GM12878 (cell line): Measurements from ENCODE around the gene PIGB. TPM values are rescaled to one million over a fixed set of nuclear protein-coding genes. Genes with fewer than 3 reads are reported as not detected.
A peak's percentile ranks its signal among the peaks of the same experiment; 100 is the strongest.

Experiments
- CHD1 ChIP-seq: IDR thresholded peaks from 2 replicates; pipeline ENCODE4 v1.6.1; 2012; ENCODE audit warnings: low read depth, low read length, improper control_type of control experiment
- CREB1 ChIP-seq: IDR thresholded peaks from 2 replicates; pipeline ENCODE4 v1.6.1; 2012; ENCODE audit warnings: low read depth, mild to moderate bottlenecking, inconsistent platforms
- EED ChIP-seq: sonication (generic); IDR thresholded peaks from 2 replicates; pipeline ENCODE4 v1.6.1; 2016; ENCODE audit warnings: antibody characterized with exemption, low read depth
- EGR1 ChIP-seq, 2 experiments: IDR thresholded peaks; 1 replicate in 1 of 2; 2 replicates in 1 of 2; pipeline ENCODE4 v1.6.1; 2011 to 2012; ENCODE audit warnings: low read depth in 2 of 2, low read length in 2 of 2, borderline replicate concordance in 1 of 2, mild to moderate bottlenecking in 1 of 2, moderate library complexity in 1 of 2
- GATAD2B ChIP-seq: fragments of 450-650 bp; conservative IDR thresholded peaks from 2 replicates; pipeline ENCODE4 v1.6.1; 2017; ENCODE audit warnings: low read depth, mild to moderate bottlenecking, moderate library complexity
- IKZF1 ChIP-seq: fragments of 450-650 bp; conservative IDR thresholded peaks from 2 replicates; pipeline ENCODE4 v1.6.1; 2017; ENCODE audit warnings: antibody characterized with exemption, mild to moderate bottlenecking
- IKZF2 ChIP-seq, 2 experiments: fragments of 450-650 bp; IDR thresholded peaks; 2 replicates each; pipeline ENCODE4 v1.6.1; 2017; ENCODE audit warnings: mild to moderate bottlenecking in 2 of 2, moderate library complexity in 2 of 2
- IRF4 ChIP-seq: IDR thresholded peaks from 2 replicates; pipeline ENCODE4 v1.6.1; 2011; ENCODE audit warnings: low read depth, low read length
- NBN ChIP-seq: fragments of 450-650 bp; IDR thresholded peaks from 2 replicates; pipeline ENCODE4 v1.6.1; 2016
- POLR2AphosphoS5 ChIP-seq: IDR thresholded peaks from 2 replicates; pipeline ENCODE4 v1.6.1; 2011; ENCODE audit warnings: mild to moderate bottlenecking, low read length, inconsistent platforms
- SPI1 ChIP-seq: IDR thresholded peaks from 2 replicates; pipeline ENCODE4 v1.6.1; 2011; ENCODE audit warnings: low read depth, mild to moderate bottlenecking, low read length, moderate library complexity, borderline replicate concordance; ENCODE audit not compliant: insufficient read depth
- SRF ChIP-seq, 2 experiments: IDR thresholded peaks; 2 replicates each; pipeline ENCODE4 v1.6.1; 2011; ENCODE audit warnings: low read depth in 2 of 2, low read length in 2 of 2, mild to moderate bottlenecking in 1 of 2, moderate library complexity in 1 of 2
- TAF1 ChIP-seq: IDR thresholded peaks from 2 replicates; pipeline ENCODE4 v1.6.1; 2011; ENCODE audit warnings: mild to moderate bottlenecking, low read depth, low read length, borderline replicate concordance
- TCF12 ChIP-seq: IDR thresholded peaks from 2 replicates; pipeline ENCODE4 v1.6.1; 2011; ENCODE audit warnings: low read depth, mild to moderate bottlenecking, low read length
- ZNF24 ChIP-seq: fragments of 450-650 bp; IDR thresholded peaks from 2 replicates; pipeline ENCODE4 v1.6.1; 2017; ENCODE audit warnings: antibody characterized with exemption, mild to moderate bottlenecking
- polyA plus RNA-seq, 11 experiments: library from polyadenylated mRNA; depleted of rRNA in 4 of 11; unstranded in 6 of 11; stranded (reverse) in 5 of 11; fragments of >200 nt; fragmentation: Nextera tagmentation in 4 of 11; fragmentation: Illumina TruSeq in 1 of 11; extraction: Ambion mirVana in 4 of 11; extraction: Trizol in 1 of 11; gene quantifications; 1 replicate in 1 of 11; 2 replicates in 10 of 11; pipeline versions ENCODE4 v1.2.1 to v1.2.3, GENCODE V29; 2011 to 2016; ENCODE audit warnings: inconsistent platforms in 2 of 11, missing spikeins in 2 of 11, low read depth in 1 of 11
- total RNA-seq, 4 experiments: library from RNA; depleted of rRNA in 3 of 4; stranded (reverse); fragments of >200 nt in 3 of 4; fragmentation: Illumina TruSeq in 1 of 4; extraction: Trizol in 1 of 4; gene quantifications; 2 replicates each; pipeline versions ENCODE4 v1.2.1 to v1.2.3, GENCODE V29; 2013 to 2021
- TF ChIP-seq, protein P1 (sequence below): IDR thresholded peaks from 2 replicates; pipeline ENCODE4 v1.6.1; 2012; ENCODE audit warnings: low read depth, low read length, improper control_type of control experiment
- TF ChIP-seq, protein P2 (sequence below): IDR thresholded peaks from 2 replicates; pipeline ENCODE4 v1.6.1; 2012; ENCODE audit warnings: low read depth, low read length, improper control_type of control experiment
- TF ChIP-seq, protein P3 (sequence below): fragments of 450-650 bp; IDR thresholded peaks from 2 replicates; pipeline ENCODE4 v1.6.1; 2017; ENCODE audit warnings: mild to moderate bottlenecking, moderate library complexity
- TF ChIP-seq, protein P4 (sequence below): IDR thresholded peaks from 2 replicates; pipeline ENCODE4 v1.6.1; 2011; ENCODE audit warnings: low read depth, mild to moderate bottlenecking, low read length, moderate library complexity, borderline replicate concordance; ENCODE audit errors: extremely low read depth
- TF ChIP-seq, protein P5 (sequence below): IDR thresholded peaks from 2 replicates; pipeline ENCODE4 v1.6.1; 2012; ENCODE audit warnings: low read length, inconsistent platforms
- TF ChIP-seq, protein P6 (sequence below): IDR thresholded peaks from 2 replicates; pipeline ENCODE4 v1.6.1; 2011; ENCODE audit warnings: borderline replicate concordance, low read depth, mild to moderate bottlenecking, moderate library complexity, mixed read lengths, low read length; ENCODE audit not compliant: insufficient read depth; ENCODE audit errors: extremely low read length

Gene PIGB
- total and polyA plus RNA-seq, 10 of the 15 experiments (the other 5 are each of a cell fraction or from before 2014, with no cell fraction given): 17.9 to 46.0 (median 25.2) TPM

DNA sequence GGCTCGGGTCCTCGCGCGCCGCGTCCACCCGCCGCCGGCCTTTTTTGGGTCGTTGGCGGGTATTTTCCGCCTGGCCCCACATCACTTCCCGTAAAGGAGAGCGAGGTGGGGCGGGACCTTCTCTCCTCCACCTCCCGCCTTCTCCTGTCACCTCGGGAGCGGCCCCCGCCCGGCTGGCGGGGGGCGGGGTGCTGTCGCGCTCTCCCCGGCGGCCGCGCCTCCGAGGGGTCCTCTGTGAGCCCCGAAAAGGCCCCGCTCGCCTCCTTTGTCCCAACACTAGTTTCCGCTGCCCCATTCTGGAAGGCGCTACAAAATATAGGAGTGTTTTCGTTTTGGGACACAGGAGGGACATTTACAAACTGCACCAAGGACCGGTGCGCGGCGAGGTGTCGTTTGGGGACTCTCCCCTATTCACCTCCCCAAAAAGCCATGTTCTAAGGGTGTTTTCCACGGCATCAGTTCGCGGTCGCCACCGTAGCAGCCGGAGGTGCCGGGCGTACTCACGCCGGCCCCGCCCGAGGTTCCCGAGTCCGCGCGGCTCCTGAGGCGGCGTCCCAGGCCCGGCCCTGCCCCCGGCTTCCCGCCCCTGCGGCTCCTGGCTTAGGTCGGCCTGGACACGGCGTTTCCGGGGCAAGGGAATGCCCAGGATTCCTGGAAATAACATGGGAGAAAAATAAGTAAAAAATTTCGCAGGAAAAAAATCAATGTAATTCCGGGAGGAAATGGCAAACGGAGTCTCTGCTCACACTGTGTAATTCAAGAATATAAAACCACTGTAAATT is 29.1 kb upstream of the PIGB start, which contains the start of gene RAB27A (continued):
- 0 out of 2 replicates have a peak, but pooled peaks have one; percentile 30 for TF ChIP-seq NBN
- peak; percentile 81 for TF ChIP-seq IKZF1
- peak; percentile 51 to 53; a peak in 3 of 4 replicates for TF ChIP-seq IKZF2 (IDR thresholded peaks at IDR 0.05)
- TF ChIP-seq, protein P1, sequence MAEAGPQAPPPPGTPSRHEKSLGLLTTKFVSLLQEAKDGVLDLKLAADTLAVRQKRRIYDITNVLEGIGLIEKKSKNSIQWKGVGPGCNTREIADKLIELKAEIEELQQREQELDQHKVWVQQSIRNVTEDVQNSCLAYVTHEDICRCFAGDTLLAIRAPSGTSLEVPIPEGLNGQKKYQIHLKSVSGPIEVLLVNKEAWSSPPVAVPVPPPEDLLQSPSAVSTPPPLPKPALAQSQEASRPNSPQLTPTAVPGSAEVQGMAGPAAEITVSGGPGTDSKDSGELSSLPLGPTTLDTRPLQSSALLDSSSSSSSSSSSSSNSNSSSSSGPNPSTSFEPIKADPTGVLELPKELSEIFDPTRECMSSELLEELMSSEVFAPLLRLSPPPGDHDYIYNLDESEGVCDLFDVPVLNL: 0 out of 2 replicates have a peak, but pooled peaks have one; percentile 37
- TF ChIP-seq, protein P2, sequence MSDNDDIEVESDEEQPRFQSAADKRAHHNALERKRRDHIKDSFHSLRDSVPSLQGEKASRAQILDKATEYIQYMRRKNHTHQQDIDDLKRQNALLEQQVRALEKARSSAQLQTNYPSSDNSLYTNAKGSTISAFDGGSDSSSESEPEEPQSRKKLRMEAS: 0 out of 2 replicates have a peak, but pooled peaks have one; percentile 27
- peak; percentile 26; the same call in 1 of the 2 replicates for TF ChIP-seq SPI1
- TF ChIP-seq POLR2AphosphoS5: 0 out of 2 replicates have a peak, but pooled peaks have one; percentile 41
- TF ChIP-seq, protein P3, sequence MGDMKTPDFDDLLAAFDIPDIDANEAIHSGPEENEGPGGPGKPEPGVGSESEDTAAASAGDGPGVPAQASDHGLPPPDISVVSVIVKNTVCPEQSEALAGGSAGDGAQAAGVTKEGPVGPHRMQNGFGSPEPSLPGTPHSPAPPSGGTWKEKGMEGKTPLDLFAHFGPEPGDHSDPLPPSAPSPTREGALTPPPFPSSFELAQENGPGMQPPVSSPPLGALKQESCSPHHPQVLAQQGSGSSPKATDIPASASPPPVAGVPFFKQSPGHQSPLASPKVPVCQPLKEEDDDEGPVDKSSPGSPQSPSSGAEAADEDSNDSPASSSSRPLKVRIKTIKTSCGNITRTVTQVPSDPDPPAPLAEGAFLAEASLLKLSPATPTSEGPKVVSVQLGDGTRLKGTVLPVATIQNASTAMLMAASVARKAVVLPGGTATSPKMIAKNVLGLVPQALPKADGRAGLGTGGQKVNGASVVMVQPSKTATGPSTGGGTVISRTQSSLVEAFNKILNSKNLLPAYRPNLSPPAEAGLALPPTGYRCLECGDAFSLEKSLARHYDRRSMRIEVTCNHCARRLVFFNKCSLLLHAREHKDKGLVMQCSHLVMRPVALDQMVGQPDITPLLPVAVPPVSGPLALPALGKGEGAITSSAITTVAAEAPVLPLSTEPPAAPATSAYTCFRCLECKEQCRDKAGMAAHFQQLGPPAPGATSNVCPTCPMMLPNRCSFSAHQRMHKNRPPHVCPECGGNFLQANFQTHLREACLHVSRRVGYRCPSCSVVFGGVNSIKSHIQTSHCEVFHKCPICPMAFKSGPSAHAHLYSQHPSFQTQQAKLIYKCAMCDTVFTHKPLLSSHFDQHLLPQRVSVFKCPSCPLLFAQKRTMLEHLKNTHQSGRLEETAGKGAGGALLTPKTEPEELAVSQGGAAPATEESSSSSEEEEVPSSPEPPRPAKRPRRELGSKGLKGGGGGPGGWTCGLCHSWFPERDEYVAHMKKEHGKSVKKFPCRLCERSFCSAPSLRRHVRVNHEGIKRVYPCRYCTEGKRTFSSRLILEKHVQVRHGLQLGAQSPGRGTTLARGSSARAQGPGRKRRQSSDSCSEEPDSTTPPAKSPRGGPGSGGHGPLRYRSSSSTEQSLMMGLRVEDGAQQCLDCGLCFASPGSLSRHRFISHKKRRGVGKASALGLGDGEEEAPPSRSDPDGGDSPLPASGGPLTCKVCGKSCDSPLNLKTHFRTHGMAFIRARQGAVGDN: peak; percentile 45; the same call in 1 of the 2 replicates
- TF ChIP-seq CHD1: 0 out of 2 replicates have a peak, but pooled peaks have one; percentile 62
- TF ChIP-seq EED: peak; percentile 65
- TF ChIP-seq ZNF24: no peak
- TF ChIP-seq, protein P4, sequence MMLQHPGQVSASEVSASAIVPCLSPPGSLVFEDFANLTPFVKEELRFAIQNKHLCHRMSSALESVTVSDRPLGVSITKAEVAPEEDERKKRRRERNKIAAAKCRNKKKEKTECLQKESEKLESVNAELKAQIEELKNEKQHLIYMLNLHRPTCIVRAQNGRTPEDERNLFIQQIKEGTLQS: no peak
- no peak for TF ChIP-seq IRF4
- 0 out of 2 replicates have a peak, but pooled peaks have one; percentile 21 for TF ChIP-seq TAF1
- TF ChIP-seq, protein P5, sequence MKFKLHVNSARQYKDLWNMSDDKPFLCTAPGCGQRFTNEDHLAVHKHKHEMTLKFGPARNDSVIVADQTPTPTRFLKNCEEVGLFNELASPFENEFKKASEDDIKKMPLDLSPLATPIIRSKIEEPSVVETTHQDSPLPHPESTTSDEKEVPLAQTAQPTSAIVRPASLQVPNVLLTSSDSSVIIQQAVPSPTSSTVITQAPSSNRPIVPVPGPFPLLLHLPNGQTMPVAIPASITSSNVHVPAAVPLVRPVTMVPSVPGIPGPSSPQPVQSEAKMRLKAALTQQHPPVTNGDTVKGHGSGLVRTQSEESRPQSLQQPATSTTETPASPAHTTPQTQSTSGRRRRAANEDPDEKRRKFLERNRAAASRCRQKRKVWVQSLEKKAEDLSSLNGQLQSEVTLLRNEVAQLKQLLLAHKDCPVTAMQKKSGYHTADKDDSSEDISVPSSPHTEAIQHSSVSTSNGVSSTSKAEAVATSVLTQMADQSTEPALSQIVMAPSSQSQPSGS: no peak
- peak; percentile 78 to 90 for TF ChIP-seq SRF (IDR thresholded peaks at IDR 0.05; ENCODE audit: low read depth in 2 of 2, low read length in 2 of 2)
- TF ChIP-seq, protein P6, sequence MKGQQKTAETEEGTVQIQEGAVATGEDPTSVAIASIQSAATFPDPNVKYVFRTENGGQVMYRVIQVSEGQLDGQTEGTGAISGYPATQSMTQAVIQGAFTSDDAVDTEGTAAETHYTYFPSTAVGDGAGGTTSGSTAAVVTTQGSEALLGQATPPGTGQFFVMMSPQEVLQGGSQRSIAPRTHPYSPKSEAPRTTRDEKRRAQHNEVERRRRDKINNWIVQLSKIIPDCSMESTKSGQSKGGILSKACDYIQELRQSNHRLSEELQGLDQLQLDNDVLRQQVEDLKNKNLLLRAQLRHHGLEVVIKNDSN: no peak
- peak in 1 of 2 experiments; percentile 52; a peak in 1 of 3 replicates for TF ChIP-seq EGR1 (IDR thresholded peaks at IDR 0.05; ENCODE audit: borderline replicate concordance in 1 of 2, low read depth in 2 of 2, low read length in 2 of 2)
- peak; percentile 69 for TF ChIP-seq GATAD2B
- TF ChIP-seq CREB1: peak; percentile 5; the same call in 1 of the 2 replicates
- TF ChIP-seq TCF12: no peak
